HG03521 (cell line): ENCODE results near the gene JUND.

Experiments
- ATAC-seq: cut with Tn5 transposase; IDR thresholded peaks from one replicate; pipeline ENCODE4 v1.9.1; 2021; ENCODE audit warnings: mild to moderate bottlenecking, moderate library complexity; ENCODE audit not compliant: unreplicated experiment

Gene JUND

GRCh38 chr19:18308948-18309325 is 27.5 kb upstream of the JUND start:
- no peak for ATAC-seq

DNA sequence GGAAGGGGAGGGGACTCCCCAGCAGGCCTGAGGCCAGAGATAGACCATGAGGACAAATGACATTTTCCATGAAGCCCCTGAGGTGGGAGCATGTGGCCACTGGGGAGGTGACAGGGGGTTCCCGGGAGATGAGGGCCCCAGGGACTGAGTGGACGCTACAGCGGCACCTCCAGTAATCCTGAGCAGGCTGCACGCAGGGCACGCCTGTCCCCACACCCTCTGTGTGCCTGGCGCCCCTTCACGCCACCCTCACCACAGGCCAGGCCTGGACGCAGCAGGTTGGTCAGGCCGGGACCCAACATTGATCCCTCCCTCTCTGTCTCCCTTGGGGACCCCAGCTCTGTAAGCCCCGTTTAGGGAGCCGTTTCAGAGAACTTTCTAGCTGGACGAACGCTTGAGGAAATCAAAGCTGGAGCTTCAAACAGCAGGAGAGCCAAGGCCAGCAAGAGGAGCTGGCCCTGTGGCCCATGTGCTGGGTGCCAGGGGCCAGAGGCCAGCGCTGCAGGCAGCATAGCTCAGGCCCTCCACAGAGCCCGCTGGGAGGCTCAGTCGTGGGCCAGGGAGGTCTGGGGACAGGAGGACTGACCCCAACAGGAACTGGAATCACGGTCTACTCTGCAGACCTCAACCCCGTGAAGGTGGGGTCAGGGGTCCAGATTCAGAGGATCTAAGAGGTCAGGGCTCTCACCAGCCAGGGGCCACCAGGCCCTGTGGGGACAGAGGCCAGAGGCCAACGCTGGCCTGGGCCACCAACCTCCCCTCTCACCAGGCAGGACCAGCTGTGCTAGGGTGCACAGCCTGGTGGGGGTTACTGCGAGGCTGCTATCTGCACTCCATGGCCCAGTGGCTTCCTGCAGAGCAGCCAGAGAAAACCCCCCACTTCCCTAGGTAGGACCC is 26.9 kb upstream of the JUND start:
- no peak for ATAC-seq

- ATAC-seq: no peak
These were observed 25.9 kb upstream of the JUND start for GRCh38 chr19:18307271-18307681.

DNA sequence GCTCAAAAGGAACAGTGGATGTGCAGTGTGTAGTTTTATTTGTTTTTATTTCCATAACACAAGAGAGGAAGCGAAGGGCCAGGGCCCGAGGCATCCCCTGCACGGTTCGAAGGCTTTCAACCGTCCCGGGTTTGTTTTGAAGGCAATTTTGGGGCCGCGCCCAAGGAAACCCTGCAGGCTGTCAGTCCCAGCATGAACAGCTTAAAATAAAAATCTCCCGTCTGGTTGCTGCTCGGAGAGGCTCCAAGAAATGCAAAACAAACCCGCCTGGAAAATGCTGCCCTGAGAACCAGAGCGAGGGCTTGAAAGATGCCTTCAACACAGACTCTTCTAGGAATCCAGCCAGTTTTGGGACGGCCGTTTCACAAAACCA is 25.5 kb upstream of the JUND start:
- no peak for ATAC-seq

DNA sequence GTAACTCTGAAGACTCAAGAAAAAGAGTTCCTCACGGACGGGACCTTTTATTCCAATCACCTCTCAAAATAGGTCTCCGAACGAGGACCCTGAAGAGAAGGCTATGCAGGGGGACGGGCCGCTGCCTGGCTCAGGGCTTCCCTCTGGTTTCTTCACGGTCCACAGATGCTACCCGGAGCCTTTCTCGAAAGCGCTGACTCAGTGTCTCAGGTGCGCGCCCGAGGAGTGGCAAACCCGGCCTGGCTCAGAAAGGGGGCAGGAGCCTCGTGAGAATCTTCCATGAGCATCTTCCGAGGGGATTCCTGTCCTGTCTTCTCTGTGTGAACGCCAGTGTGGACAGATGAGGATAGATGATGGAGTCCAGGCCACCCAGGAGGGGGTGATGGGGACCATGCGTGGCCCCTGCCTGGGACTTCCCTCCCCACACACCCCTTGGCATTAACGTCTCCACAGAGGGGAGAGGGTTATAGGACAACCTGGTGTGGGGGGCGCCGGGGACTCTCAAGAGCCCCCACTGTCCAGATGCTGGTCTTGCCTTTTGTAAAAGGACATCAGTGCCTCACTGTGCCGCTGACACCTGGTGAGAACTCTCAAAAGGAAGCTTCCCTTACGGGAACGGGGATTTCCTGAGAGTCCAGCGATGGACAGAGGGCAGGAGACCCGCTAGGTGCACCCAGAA is 24.9 kb upstream of the JUND start:
- no peak for ATAC-seq

GRCh38 chr19:18304458-18305310 is 23.3 kb upstream of the JUND start:
- ATAC-seq: no peak

DNA sequence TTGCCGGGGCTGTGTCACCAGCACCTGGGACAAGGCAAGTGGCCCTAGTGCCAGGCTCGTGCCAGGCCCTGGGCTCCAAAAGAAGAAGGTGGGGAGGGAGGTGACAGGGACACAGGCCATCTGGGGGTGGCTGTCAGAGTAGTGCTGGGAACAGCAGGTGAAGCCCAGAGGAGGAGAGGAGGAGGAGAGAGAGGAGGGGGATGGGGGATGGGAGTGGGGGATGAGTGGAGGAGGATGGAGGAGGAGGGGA is 22.7 kb upstream of the JUND start:
- ATAC-seq: no peak

GRCh38 chr19:18301718-18302111 is 20.3 kb upstream of the JUND start:
- no peak for ATAC-seq

- ATAC-seq: no peak
These were observed 19.7 kb upstream of the JUND start for GRCh38 chr19:18300930-18301717.

- no peak for ATAC-seq
These were observed 18.2 kb upstream of the JUND start for GRCh38 chr19:18299654-18300053.

DNA sequence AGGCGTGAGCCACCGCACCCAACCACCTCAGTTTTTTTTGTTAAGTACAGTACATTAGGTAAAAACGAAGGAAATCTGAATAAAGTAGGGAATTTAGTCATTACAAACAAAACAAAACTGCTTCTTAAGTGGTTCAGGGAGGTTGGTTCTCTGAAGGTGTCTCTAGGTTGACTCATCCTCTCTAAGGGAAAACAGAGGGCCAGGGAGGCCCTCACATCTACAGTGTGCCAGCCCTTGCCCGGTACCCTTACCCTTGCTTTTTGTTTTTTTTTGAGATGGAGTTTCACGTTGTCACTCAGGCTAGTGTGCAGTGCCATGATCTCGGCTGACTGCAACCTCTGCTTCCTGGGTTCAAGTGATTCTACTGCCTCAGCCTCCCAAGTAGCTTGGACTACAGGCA is 17.2 kb upstream of the JUND start:
- ATAC-seq: no peak

- ATAC-seq: no peak
These were observed 15.9 kb upstream of the JUND start for GRCh38 chr19:18297308-18297707.

DNA sequence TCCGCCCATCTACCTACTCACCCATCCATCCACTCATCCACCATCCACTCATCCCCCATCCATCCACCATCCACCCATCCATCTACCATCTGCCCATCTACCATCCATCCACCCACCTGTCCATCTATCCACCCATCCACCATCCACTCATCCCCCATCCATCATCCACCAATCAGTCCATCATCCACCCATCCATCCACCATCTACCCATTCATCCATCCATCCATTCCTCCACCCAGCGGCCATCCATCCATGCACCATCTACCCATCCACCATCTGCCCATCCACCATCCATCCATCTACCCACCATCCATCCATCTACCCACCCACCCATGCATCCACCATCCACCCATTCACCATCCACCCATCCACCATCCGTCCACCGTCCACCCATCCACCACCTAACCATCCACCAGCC is 13.6 kb upstream of the JUND start:
- no peak for ATAC-seq

GRCh38 chr19:18294467-18294864 is 13.0 kb upstream of the JUND start:
- ATAC-seq: no peak

DNA sequence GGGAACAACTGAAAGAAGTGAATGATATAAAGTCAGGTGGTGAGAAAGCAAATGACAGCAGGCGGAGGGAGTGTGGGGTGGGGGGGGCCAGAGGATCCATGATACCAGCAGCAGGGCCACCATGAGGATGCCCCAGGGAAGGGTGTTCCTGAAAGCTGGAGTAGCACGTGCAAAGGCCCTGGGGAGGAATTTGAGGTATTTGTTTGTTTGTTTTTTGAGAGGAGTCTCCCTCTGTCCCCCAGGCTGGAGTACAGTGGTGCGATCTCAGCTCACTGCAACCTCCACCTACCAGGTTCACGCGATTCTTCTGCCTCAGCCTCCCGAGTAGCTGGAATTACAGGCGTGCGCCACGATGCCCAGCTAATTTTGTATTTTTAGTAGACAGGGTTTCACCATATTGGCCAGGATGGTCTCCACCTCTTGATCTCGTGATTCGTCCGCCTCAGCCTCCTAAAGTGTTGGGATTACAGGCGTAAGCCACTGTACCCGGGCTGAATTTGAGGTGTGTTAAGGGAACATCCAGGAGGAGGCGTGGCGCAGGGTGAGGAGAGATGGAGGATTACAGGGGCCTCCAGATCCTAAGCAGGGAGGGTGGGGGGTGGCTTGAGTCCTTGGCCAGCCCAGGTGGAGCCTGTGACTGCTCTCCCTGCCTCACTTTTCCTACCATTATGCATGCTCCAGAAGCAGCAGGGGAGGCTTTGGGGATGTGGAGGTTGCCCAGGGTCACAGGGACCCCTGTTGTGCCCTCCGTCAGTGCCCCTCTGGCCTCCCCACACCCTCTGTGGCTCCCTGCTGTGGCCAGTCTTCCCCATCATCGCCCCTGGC is 12.4 kb upstream of the JUND start:
- ATAC-seq: no peak

DNA sequence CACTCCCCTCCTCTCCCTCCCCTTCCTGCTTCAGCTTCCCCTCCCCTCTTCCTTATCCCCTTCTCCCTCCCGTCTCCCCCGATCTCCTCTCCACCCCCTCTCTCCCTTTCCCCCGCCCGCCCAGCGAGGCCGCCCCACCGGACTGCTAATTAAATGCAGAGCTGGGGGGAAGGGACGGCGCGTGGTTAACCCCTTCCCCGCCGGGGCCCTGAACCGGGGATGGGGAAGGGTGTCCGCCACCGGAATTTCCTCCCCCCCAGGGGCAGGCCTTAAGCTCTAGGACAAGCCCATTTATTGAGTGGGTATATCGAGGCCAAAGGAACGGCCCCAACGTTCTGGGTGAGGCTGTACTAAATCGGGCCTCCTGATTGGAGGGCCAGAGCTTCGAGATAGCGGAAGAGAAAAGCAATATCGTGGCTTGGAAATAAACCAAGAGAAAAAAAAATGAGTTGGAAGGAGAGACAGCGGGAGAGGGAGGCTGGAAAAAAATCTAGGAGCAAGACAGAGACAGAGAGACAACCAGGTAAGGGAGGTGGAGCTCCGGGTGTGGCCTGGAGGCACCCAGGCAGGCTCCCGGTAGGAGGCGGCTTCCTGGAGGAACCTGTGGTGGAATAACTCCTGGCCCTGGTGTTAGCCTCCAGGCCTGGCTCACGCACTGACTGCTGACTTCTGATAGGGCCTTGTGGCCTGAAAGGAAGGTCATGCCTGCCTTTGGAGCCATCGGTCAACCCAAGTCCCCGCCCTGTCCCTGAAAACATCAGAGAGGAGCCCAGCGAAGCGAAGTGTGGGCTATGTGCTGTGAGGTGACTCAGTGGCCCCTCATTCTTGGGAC is 11.6 kb upstream of the JUND start:
- no peak for ATAC-seq

DNA sequence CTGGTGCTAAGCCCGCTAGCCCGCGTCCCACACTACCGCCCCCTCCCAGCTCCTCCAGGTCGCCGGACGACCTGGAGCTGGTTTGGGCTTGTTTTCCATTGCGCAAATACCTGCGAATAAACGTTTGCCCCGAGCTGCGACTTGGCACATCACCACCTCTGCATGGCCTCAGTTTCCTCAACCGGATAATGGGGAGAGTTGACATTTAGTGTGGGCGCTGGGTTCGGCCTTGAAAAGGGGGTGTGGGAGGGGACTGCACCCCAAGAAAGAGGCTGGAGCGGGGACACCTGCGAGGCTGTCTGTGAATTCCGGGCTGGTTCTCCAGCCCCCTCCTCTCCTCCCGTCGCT is 11.0 kb upstream of the JUND start:
- ATAC-seq: no peak

GRCh38 chr19:18291590-18292461 is 10.4 kb upstream of the JUND start:
- ATAC-seq: peak; percentile 44
